Measurements from ENCODE around the gene TTBK2.
"Not testable (repeated sequence)": the region's sequence is repeated elsewhere in the genome, so short reads cannot be mapped to it uniquely, and the experiment has no call there.

The TTBK2 gene

DNA sequence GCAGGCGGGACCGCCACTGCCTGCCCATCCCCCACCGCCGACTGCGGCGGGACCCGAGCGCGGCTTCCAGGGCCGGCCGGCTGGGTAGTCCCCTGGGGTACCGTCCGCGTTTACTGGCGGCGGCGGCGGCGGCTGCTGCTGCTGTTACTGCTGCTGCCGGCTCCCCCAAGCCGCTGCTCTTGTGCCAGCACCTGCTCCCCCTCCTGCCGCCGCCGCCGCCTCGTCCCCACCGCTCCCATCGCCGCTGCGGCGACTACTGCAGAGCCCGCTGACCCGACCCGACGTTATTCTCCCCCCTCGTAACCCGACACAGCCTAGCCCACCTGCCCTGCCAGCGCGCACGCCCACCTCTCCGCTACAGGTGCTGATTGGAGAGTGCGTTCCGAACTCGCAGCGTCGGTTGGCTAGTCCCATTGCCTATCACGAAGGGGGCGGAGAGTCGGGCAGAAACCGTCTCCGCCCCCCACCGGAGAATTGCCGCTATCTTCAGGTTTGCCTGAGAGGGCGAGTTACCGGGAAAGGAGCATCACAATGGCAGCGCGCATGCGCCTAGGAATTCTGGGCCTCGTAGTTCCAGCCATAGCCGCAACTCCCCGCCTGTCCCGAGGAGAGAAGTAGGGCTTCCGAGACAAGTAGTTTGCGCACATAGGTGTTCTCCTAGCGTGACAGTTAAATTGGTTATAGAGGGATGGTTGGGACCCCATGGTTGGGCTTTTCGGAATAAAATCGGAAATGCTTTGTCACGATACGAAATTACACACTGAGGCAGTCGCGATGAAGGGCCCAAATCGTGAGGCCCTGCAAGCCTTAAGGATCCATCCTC lies at the start of gene TTBK2:
Gene TTBK2 (minus strand): TSS at position 260 of the 823 bp plus-strand sequence. CDS start 42,161 bp downstream, outside the sequence.
- DNase-seq = peak; percentile 96

DNA sequence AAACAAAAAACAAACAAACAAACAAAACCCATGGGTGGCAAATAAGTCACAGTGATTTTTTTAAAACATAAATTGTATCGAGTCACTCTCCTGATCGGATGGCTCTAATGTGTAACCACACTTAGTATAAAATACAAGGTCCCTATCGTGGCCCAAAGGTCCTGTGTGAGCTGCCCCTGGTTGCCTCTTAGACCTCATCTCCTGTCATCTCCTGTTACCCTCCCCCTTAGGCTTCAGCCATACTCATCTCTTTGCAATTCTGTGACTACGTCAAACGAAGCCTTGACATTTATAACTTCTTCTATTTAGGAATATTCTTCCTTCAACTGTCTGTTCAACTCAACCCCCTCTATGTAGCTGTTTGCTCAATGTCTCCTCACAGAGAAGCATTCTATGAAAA lies 43.9 kb upstream of the TTBK2 start:
- no peak for DNase-seq

DNA sequence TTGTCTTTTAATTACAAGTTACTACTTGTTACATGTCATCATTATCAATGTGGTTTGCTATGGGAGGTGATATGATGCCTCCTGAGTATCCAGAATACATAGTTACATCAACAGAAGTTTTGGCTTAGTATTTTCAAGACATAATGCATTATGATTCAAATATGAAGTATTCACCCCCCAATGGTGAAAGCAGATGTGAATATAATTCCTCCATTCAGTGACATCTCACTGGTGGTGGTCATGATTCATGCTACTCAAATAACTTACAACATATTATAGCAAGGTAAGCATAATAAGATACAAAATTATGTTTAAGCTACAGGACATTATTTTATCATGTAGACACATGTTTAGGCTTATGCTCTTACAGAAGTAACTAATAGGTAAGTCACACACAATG lies 34.9 kb upstream of the TTBK2 start:
- no peak for DNase-seq

DNA sequence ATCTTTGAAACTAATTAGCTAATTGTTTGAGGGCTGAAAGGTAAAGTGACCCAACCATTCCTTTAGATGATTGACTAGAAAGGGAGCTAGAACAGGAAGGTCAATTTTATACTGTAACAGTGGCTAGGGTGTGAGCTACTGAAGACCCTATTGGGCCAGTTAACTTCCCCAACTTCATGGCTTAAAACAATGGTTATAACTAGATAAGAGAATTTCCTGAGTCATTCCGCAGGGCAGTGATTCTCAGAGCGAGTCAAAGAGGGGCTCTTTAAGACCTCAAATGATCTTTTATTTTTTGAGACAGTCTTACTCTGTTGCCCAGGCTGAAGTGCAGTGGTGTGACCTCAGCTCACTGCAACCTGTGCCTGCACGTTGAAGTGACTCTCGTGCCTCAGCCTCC lies 33.7 kb upstream of the TTBK2 start:
- no peak for DNase-seq

DNA sequence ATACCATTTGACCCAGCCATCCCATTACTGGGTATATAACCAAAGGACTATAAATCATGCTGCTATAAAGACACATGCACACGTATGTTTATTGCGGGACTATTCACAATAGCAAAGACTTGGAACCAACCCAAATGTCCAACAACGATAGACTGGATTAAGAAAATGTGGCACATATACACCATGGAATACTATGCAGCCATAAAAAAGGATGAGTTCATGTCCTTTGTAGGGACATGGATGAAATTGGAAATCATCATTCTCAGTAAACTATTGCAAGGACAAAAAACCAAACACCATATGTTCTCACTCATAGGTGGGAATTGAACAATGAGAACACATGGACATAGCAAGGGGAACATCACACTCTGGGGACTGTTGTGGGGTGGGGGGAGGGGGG lies 28.3 kb upstream of the TTBK2 start:
- not testable (repeated sequence) for DNase-seq

DNA sequence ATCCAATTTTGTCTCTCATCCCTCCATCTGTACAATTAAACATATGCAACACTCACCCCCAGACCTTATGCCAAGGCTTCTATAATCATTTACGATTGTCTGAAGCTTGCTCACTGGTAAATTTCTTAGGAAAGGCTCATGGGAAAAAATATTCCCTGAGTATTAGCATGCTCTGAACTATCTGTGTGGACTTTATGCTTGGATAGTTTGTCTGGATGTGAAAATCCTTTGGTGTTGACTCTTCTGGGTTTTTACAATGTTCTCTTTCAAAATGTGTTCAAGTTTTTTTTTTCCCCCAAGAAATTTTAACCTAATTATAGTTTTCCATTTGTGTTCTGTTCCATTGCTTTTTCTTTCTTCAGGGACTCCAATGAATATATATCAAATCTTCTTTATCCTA lies 19.9 kb upstream of the TTBK2 start:
- no peak for DNase-seq

DNA sequence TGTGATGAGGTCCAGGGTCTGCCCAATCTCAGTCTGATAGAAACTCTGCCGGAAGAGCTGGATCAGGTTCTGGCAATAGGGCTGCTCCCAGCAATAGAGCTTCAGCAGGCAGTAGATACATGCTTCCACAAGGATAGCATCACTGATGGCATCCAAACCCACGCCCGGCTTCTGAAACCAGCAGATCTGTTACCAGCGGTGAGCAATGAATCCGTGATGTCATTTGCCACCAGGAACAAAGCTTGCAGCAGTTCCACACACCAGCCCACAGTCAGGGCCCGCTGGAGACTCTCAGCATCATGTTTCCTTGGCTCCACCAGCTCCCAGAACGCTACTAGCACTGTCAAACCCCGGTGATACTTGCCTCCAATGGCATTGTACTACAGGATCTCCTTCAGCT lies 19.3 kb upstream of the TTBK2 start:
- DNase-seq = no peak

DNA sequence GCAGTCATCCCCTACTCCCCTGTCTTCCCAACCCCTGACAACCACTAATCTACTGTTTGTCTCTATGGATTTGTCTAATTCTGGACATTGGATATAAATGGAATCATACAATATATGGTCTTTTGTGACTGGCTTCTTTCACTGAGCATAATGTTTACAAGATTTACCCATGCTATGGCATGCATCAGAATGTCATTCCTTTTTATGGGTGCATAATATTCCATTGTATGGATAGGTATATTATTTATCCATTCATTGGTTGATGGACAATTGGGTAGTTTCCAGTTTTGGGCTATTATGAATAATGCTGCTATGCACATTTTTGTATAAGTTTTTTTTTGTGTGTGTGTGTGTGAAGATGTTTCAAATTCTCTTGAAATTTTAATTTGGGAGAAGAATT lies 16.6 kb upstream of the TTBK2 start:
- DNase-seq = no peak

DNA sequence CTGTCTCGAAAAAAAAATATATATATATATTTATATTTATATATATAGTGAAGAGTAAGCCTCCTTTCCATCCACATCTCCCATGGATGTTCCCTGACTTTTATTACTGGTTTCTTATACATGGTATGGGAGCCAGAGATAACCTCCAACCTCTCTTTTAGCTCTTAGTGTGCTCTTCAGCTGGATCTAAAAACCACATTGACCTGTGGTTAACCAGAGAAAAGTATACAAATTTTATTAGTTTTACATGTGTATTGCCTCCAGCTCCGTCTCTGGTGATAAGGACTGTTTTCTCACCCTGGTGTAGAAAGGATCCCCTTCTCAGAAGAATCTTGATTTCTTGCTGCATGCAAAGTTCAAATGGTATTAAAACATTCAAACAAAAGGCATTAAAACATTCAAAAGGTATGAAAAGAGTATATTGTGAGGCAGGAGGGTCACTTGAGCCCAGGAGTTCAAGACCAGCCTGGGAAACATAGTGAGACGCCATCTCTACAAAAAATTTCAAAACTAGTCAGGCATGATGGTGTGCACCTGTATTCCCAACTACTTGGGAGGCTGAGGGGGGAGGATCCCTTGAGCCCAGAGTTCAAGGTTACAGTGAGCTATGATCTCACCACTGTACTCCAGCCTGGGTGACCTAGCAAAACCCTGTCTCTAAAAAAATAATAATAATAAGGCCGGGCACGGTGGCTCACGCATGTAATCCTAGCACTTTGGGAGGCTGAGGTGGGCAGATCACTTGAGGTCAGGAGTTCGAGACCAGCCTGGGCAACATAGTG lies 13.5 kb upstream of the TTBK2 start:
- no peak for DNase-seq

DNA sequence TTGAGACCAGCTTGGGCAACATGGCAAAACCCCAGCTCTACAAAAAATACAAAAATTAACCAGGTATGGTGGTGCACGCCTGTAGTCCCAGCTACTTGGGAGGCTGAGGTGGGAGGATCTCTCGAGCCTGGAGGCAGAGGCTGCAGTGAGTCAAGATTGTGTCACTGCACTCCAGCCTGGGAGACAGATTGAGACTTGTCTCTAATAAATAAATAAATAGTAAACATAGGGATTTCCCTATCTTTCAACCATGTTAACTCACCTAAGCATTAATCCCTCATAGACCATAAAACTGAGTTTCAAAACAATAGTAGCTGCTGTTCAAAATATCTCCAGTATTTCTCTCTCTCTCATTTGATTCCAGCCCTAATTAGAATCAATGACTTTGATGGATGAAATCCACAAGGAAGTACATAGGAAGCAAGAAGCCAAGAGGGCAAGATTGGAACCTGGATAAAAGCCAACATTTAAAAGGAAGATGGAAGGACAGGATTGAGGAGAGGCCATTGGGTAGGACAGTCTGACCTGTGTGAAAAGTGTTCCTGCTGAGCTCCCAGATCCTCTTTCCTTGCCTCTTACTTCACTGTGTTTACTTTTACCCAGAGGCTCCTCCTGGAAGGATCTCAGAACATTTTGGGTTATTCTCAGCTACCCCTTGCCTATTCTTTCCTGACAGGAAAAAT lies 12.4 kb upstream of the TTBK2 start:
- DNase-seq = no peak

DNA sequence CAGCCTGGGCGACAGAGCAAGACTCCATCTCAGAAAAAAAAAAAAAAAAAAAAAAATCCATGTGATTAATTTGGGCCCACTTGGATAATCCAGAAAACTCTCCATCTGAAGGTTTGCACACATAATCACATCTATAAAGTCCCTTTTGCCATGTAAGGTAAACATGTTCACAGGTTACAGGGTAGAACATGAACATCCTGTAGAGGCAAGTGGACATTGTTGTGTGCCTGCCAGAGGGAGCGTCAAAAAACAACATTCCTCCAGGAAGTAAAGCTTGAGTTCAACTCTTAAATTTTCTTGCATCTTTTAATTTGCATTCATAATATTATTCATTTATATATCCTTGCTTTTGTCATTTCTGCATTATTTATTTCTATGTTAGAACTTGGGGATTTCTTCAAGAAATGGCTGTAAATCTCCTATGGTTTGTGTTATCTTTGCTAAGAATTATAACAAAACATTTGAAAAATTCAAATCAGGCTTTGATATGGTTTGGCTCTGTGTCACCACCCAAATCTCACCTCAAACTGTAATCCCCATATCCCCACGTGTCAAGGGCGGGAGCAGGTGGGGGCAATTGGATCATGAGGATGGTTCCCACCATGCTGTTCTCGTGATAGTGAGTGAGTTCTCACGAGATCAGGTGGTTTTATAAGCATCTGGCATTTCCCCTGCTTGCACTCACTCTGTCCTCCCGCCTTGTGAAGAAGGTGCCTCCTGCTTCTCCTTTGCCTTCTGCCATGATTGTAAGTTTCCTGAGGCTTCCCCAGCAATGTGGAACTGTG lies 11.3 kb upstream of the TTBK2 start:
- no peak for DNase-seq

DNA sequence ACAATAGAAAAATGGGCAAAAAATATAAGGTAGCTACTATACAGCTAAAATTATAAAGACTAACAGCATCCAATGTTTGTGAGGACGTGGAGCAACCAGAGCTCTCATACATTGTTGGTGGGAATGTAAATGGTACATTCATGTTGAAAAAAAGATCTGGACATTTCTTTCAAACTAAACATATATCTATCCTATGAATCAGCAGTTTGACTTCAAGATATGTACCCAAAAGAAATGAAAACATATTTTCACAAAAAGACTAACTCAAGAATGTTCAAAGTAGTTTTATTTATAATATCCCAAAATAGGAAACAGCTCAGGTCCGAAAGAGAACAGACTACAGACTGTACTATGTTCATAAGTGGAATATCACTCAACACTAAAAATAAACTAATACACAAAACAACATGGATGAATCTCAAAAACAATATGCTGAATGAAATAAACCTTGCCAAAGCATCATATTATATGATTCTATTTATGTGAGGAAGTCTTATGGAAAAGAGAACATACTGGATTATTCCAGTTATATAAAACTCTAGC lies 8.8 kb upstream of the TTBK2 start:
- DNase-seq = no peak

DNA sequence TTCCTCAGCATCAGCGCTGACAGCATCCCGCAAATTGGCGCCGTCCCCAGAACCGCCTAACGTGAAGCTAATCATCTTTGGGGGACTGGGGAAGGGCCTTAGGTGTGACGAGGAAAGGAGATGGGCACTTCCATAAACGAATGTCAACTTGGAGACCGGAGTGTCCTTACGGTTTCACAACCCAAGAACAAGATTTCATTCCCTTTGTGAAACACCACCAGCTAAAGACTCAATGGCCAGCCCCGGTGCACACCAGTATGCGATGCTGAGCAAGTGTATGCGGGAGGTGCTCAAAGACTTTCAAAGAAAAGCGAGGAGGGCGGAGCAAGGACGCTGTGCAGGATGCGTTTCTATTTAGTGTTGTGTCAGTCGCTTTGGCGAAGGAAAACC lies 759 bp upstream of the TTBK2 start:
- DNase-seq = no peak

DNA sequence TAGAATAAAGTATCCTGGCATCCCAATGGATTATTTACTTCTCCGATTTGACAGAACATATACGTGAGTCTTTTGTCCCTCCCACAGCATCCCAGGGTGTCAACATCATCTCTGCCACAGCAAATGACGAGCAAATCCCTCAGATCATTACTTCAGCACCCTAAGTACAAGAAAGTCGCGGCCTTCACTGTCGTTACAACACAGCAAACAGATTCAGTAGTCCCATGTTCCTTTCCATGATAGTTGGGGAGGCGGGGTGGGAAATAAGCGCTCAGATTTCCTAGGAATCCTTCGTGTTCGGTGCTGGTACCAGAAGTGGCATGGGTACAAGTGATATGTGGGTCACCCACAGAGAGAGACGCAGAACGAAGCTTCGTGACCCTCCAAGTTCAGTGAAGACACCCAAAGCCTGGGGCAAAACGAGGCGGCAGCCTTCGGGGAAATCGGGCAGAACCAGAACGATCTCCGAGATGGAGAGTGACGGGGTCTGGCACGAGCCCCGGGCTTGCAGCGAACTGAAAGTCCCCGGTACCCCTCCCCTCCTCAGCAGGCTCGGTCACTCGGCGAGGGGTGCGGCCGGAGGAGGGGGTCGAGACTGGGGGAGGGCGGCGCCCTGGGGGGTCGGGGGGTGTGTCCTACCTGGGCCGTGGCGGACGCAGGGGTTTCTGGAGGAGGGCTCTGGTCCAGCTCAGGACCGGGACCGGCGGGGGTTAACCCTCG lies 619 bp downstream of the TTBK2 start:
- no peak for DNase-seq

DNA sequence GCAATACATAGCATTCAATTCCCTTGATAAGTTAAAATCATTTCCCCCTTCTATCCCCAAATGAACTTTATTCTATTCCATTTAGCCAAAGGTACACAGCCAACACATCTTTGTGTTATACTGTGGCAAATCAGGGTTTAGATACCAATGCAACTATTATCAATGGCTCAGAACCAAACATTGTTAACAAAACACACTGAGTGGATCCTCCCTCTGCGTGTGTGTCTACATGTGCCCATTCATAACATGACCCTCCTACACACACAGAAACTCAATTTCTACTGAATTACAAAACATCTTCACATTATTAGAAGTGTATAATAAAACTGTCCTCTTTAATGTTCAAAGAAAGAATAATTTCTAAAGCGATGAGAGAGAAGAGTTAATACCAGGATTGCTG lies 1.3 kb downstream of the TTBK2 start:
- DNase-seq = no peak

DNA sequence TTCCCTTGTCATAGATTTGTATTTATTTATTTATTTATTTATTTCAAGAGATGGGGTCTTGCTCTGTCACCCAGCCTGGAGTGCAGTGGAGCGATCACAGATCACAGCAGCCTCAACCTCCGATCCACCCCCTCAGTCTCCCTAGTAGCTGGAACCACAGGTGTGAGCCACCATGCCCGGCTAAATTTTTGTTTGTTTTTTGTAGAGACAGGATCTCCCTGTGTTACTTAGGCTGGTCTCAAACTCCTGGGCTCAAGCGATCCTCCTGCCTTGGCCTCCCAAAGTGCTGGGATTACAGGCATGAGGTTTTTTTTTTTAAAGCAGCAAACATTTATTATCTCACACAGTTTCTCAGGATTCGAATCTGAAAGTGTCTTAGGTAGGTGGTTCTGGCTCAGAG lies 2.5 kb downstream of the TTBK2 start:
- DNase-seq = no peak

DNA sequence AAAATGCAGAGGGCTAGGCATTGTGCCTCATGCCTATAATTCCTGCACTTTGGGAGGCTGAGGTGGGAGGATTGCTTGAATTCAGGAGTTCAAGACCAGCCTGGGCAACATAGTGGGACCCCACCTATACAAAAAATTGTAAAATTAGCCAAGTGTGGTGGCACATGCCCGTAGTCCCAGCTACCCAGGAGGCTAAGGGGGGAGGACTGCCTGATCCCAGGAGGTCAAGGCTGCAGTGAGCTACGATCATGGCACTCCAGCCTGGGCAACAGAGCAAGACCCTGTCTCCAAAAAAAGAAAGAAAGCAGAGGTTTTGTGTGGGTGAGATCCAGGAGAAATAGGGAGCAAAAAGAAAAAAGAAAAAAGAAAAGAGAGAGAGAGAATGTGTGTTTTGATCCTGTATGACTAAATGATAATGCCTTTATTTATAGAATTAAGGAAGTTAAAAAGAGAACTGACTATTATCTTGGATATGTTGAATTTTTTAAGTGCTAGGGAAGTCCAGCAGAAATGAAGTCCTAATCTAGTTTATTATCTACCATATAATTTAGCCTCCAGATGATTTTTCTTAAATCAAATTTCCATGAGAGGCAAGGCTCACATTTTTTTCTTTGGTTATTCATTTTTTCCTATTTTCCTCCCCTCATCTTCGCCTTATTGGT lies 4.8 kb downstream of the TTBK2 start:
- no peak for DNase-seq

DNA sequence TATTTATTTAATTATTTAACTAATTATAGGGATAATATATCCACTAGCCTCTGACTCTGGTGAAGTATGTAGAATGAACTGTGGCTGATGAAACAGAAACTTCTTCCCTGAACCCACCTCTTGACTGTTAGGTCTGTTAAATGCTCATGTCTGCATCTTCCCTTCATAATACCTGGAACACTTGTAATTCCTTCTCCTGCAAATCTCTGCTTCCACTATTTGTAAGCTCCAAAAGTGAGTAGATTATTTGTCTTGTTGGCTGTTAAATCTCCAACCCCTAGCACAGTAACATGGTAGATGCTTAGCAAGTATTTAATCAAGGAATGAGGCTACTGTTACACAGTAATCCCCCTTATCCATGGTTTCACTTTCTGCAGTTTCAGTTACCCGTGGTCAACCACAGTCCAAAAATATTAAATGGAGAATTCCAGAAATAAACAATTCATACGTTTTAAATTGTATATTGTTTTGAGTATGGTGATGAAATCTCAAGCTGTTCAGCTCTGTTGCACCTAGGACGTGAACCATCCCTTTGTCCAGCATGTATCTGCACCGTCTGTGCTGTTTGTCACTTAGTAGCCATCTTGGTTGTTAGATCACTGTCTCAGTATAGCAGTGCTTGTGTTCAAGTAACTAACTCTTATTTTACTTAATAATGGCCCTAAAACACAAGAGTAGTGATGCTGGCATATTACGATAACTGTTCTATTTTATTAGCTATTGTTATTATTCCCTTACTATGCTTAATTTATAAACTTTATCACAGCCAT lies 5.7 kb downstream of the TTBK2 start:
- no peak for DNase-seq

DNA sequence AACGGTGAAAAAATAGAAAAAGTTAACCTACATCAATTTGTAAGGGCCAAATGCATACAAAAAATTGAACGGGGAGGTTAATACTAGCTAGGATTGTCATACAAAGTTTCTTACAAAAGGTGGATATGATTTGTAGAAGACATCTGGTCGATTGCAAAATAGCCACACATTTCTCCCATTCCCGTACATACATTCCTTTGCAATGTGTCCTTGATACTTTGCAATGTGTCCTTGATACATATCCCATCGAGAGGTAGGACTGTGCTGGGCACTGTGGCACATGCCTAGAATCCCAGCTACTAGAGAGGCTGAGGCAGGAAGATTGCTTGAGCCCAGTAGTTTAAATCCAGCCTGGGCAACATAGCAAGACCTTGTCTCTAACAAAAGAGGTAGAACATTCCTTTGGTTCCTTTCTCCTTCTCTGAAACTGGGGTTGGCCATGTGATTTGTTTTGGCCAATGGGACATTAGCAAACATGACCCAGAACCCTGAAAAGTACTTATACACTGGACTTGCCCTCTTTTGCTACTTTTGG lies 9.5 kb downstream of the TTBK2 start:
- no peak for DNase-seq

DNA sequence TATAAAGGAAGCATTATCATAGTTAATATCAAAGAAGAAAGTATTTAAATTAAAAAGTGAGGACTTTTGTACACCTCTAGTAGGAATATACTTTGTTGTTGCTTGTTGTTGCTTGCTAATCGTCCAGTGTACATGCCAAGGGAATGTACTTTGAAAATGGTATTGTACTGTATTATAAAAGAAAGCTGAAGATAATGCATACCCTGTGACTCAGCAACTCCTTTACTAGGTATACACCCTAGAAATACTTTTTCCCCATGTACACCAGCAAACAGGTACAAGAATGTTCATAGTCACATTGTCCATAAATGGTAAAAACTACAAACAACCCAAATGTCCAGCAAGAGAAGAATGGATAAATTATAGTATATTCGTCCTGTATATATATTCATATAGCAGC lies 12.0 kb downstream of the TTBK2 start:
- no peak for DNase-seq
